Loucy (cell line): ENCODE data around the gene FAM168B.
A peak's percentile ranks its signal among the peaks of the same experiment; 100 is the strongest.

Experiments used
- H2AFZ ChIP-seq: fragments of 200-600 bp; sonication (generic); 2 replicates; pipeline ENCODE4 v1.6.0; 2016; ENCODE audit warnings: antibody characterized with exemption, mild to moderate bottlenecking, low read length, moderate library complexity
- H3F3A ChIP-seq: fragments of 200-600 bp; 2 replicates; pipeline ENCODE4 v1.6.0; 2016; ENCODE audit warnings: antibody characterized with exemption, low read depth, mild to moderate bottlenecking
- H3K27me3 ChIP-seq: fragments of 200-600 bp; sonication (generic); 2 replicates; pipeline ENCODE4 v1.6.1; 2014; ENCODE audit warnings: low read length, mild to moderate bottlenecking; ENCODE audit not compliant: insufficient read depth, poor library complexity, severe bottlenecking
- H3K36me3 ChIP-seq: fragments of 200-600 bp; sonication (generic); 2 replicates; pipeline ENCODE4 v1.6.1; 2016; ENCODE audit warnings: low read length; ENCODE audit not compliant: insufficient read depth
- H3K4me1 ChIP-seq: fragments of 200-600 bp; sonication (generic); 2 replicates; pipeline ENCODE4 v1.5.1; 2014; ENCODE audit warnings: low read length, mild to moderate bottlenecking; ENCODE audit not compliant: insufficient read depth, poor library complexity, severe bottlenecking
- H3K4me2 ChIP-seq: fragments of 200-600 bp; sonication (generic); 2 replicates; pipeline ENCODE4 v1.6.0; 2014; ENCODE audit warnings: antibody characterized with exemption, low read length, low read depth, mild to moderate bottlenecking; ENCODE audit not compliant: poor library complexity, severe bottlenecking
- H3K4me3 ChIP-seq: fragments of 200-600 bp; sonication (generic); 2 replicates; pipeline ENCODE4 v1.5.1; 2014; ENCODE audit warnings: low read length, mild to moderate bottlenecking, mixed read lengths; ENCODE audit not compliant: poor library complexity, severe bottlenecking
- H3K79me2 ChIP-seq: fragments of 200-600 bp; sonication (generic); 2 replicates; pipeline ENCODE4 v1.6.1; 2014; ENCODE audit warnings: low read length; ENCODE audit not compliant: insufficient read depth
- H3K9ac ChIP-seq: fragments of 200-600 bp; sonication (generic); 2 replicates; pipeline ENCODE4 v1.6.0; 2014; ENCODE audit warnings: mild to moderate bottlenecking, low read depth, low read length, moderate library complexity; ENCODE audit not compliant: poor library complexity, severe bottlenecking
- H3K9me2 ChIP-seq: fragments of 200-600 bp; sonication (generic); replicated peaks from 2 replicates; pipeline ENCODE4 v1.6.1; 2016; ENCODE audit warnings: low read depth, low read length, mixed read lengths
- H3K9me3 ChIP-seq: fragments of 200-600 bp; sonication (generic); 2 replicates; pipeline ENCODE4 v1.6.1; 2014; ENCODE audit warnings: mild to moderate bottlenecking, antibody characterized with exemption, low read length, low read depth; ENCODE audit not compliant: insufficient read depth
- H4K20me1 ChIP-seq: fragments of 200-600 bp; sonication (generic); 2 replicates; pipeline ENCODE4 v1.6.0; 2014; ENCODE audit warnings: antibody characterized with exemption, low read length, mild to moderate bottlenecking; ENCODE audit not compliant: insufficient read depth, poor library complexity, severe bottlenecking
- EZH2phosphoT487 ChIP-seq: fragments of 200-600 bp; IDR thresholded peaks from 2 replicates; pipeline ENCODE4 v1.6.1; 2018; ENCODE audit warnings: antibody characterized with exemption, mild to moderate bottlenecking, moderate library complexity, borderline replicate concordance
- TF ChIP-seq, protein P1 (sequence below): fragments of 200-600 bp; sonication (generic); conservative IDR thresholded peaks from 2 replicates; pipeline ENCODE4 v1.5.1; 2014; ENCODE audit warnings: mild to moderate bottlenecking, antibody characterized with exemption, low read length

Gene FAM168B

DNA sequence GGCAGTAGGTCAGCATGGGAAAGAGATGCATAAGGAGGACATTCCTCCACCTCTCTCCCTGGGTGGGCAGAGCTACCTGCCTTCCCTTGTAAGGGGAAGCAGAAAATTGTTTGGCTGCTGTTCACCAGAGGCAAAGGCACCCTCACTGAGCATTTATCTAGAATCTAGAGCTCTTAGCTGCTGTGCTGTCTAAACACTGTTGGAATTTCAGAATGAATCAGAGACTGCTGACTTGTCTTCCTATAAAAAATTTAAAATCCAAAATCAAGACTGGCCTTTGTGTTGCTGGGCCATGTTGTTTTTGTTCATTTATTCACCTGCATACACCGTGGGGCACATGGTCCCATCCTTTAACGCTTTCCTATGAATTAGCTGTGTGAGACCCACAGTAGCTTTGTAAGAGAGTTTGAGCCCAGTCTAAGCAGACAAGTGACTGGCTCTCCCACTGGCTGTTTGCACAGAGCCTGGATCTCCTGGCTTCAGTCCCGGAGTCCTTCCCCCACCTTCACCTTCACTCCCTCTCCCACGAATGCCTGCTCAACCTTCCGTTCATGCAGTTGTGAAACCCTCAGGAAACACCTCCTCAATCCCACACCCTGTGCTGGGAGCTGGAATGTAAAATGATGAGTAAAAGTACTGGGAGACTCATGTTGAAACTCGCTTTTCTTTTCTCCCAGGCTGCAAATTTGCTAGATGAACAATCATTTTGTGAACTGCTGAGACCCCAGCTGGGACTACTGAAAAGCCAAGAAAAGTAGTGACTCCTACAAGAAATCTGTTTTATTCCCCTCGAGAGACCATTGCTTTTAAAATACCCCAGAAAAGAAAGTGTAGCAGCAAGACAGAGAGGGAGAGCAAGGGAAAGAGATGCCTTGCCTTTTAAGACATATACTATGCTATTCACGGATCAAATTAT, 76.2 kb downstream of the FAM168B start:
- peaks cover 4% of the 10 kb centered on the region for H3K4me1 ChIP-seq
- no peak overlapping the region for H3K9ac ChIP-seq
- TF ChIP-seq, protein P1, sequence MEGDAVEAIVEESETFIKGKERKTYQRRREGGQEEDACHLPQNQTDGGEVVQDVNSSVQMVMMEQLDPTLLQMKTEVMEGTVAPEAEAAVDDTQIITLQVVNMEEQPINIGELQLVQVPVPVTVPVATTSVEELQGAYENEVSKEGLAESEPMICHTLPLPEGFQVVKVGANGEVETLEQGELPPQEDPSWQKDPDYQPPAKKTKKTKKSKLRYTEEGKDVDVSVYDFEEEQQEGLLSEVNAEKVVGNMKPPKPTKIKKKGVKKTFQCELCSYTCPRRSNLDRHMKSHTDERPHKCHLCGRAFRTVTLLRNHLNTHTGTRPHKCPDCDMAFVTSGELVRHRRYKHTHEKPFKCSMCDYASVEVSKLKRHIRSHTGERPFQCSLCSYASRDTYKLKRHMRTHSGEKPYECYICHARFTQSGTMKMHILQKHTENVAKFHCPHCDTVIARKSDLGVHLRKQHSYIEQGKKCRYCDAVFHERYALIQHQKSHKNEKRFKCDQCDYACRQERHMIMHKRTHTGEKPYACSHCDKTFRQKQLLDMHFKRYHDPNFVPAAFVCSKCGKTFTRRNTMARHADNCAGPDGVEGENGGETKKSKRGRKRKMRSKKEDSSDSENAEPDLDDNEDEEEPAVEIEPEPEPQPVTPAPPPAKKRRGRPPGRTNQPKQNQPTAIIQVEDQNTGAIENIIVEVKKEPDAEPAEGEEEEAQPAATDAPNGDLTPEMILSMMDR: no peak
- no peak for TF ChIP-seq EZH2phosphoT487
- H3F3A ChIP-seq: no peaks in the 10 kb centered on the region
- H3K4me3 ChIP-seq: no peak overlapping the region
- no peaks in the 10 kb centered on the region for H4K20me1 ChIP-seq
- no peak overlapping the region for H3K4me2 ChIP-seq
- H3K79me2 ChIP-seq: no peaks in the 10 kb centered on the region
- no peaks in the 10 kb centered on the region for H3K27me3 ChIP-seq
- H3K9me2 ChIP-seq: no peaks in the 10 kb centered on the region
- no peaks in the 10 kb centered on the region for H3K36me3 ChIP-seq
- no peaks in the 10 kb centered on the region for H3K9me3 ChIP-seq
- peak overlapping the region; percentile 16; the same call in 1 of the 2 replicates for H2AFZ ChIP-seq

DNA sequence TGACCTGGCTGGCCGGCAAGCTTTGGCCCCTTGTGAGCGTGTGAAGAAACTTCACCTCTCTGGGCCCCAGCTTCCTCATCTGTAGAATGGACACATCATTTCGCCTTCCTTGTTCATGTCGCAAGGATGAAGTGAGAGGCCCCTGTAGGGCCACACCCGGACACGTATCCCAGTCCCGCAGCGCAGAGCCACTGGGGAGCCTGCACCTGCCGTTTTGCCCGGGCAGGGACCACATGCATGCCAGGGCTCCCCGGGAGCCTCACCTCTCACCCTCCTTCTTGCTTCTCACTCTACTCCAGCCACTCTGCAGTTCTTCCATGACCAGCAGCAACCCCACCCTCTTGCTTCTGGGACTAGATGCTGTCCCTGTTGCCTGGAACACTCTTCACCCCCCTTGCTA, 77.5 kb downstream of the FAM168B start:
- no peaks in the 10 kb centered on the region for H3K27me3 ChIP-seq
- no peaks in the 10 kb centered on the region for H4K20me1 ChIP-seq
- no peaks in the 10 kb centered on the region for H3K9me2 ChIP-seq
- H3K79me2 ChIP-seq: no peaks in the 10 kb centered on the region
- H3K4me3 ChIP-seq: no peak overlapping the region
- no peak overlapping the region for H3K9ac ChIP-seq
- H3F3A ChIP-seq: no peaks in the 10 kb centered on the region
- H2AFZ ChIP-seq: no peak overlapping the region
- H3K4me2 ChIP-seq: no peak overlapping the region
- H3K4me1 ChIP-seq: peaks cover 17% of the 10 kb centered on the region
- H3K36me3 ChIP-seq: no peaks in the 10 kb centered on the region
- TF ChIP-seq, protein P1: no peak
- TF ChIP-seq EZH2phosphoT487: no peak
- H3K9me3 ChIP-seq: no peaks in the 10 kb centered on the region

DNA sequence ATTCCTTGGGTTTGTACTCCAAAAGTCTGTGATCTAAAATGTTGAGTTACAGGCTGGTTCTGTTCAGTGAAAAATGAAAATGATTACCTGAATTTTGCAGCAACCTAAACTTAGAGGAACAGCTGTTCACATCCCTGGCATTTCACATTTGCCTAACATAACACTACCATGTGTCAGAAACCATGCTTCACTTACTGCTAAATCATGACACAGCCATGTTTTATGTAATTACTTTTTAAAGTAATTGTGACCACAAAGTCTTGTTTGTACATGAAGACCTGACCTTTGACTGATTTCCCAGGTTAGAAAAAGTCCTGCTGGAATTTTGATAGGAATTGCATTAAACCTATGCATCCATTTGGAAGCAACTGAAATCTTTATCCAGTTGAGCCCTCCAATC, 79.1 kb downstream of the FAM168B start:
- no peaks in the 10 kb centered on the region for H3K79me2 ChIP-seq
- no peak overlapping the region for H2AFZ ChIP-seq
- H3K4me1 ChIP-seq: peaks cover 28% of the 10 kb centered on the region
- H3K4me3 ChIP-seq: no peak overlapping the region
- H3K36me3 ChIP-seq: no peaks in the 10 kb centered on the region
- H3K9me3 ChIP-seq: no peaks in the 10 kb centered on the region
- no peaks in the 10 kb centered on the region for H3K9me2 ChIP-seq
- H3K9ac ChIP-seq: no peak overlapping the region
- H3K27me3 ChIP-seq: no peaks in the 10 kb centered on the region
- no peaks in the 10 kb centered on the region for H4K20me1 ChIP-seq
- no peaks in the 10 kb centered on the region for H3F3A ChIP-seq
- TF ChIP-seq, protein P1: no peak
- no peak for TF ChIP-seq EZH2phosphoT487
- no peak overlapping the region for H3K4me2 ChIP-seq
